Epithelial cell of esophagus (primary cell): ENCODE data around the gene VGLL4.

Experiments
- DNase-seq: peaks from one replicate; pipeline ENCODE4 v3.0.0; 2010; ENCODE audit warnings: low read depth
- H3K4me3 ChIP-seq: 2 replicates; pipeline ENCODE4 v1.5.1; 2011; ENCODE audit warnings: mild to moderate bottlenecking, low read length, control low read depth
- TF ChIP-seq, protein P1 (sequence below): IDR thresholded peaks from 2 replicates; pipeline ENCODE4 v1.5.1; 2011; ENCODE audit warnings: low read depth, mild to moderate bottlenecking, low read length, control low read depth, inconsistent platforms; ENCODE audit not compliant: insufficient read depth; ENCODE audit errors: missing control alignments

VGLL4 gene

DNA sequence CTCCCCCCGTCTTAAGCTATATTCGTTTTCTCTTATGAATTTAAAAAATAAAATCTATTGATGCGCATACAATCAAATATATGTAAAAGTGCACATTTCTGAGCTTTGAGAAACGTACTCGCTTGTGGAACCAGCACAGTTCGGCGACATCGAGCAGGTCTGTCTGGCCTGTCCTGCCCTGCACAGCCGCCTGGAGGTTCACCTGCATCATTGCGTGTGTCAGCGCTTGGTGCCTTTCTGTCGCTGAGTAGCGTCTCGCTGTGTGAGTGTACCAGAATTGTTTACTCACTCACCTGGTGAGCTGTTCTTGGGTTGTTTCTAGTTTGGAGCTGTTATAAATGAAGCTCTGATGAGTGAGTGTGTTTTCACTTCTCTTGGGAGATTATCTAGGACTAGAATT lies 104.0 kb downstream of the VGLL4 start:
- no peak for DNase-seq
- H3K4me3 ChIP-seq, result no peak overlapping the region
- TF ChIP-seq, protein P1, sequence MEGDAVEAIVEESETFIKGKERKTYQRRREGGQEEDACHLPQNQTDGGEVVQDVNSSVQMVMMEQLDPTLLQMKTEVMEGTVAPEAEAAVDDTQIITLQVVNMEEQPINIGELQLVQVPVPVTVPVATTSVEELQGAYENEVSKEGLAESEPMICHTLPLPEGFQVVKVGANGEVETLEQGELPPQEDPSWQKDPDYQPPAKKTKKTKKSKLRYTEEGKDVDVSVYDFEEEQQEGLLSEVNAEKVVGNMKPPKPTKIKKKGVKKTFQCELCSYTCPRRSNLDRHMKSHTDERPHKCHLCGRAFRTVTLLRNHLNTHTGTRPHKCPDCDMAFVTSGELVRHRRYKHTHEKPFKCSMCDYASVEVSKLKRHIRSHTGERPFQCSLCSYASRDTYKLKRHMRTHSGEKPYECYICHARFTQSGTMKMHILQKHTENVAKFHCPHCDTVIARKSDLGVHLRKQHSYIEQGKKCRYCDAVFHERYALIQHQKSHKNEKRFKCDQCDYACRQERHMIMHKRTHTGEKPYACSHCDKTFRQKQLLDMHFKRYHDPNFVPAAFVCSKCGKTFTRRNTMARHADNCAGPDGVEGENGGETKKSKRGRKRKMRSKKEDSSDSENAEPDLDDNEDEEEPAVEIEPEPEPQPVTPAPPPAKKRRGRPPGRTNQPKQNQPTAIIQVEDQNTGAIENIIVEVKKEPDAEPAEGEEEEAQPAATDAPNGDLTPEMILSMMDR, result no peak

DNA sequence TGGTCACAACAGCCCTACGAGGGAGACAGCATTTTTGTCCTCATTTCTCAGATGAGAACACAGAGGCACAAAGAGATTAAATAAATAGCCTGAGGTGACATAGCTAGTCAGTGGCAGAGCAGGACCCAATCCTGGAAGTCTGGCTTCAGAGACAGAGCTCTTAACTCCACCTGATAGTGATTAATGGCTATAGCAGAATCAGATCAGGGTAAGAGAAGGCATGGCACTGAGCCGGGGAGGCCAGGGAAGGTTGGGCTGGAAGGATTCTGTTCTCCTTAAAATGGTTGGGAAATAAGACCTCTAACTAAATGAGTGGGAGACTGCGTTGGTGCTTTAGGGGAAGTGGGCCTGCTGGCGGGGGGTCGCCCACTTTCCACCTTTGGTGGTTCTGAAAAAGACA lies 104.5 kb downstream of the VGLL4 start:
- TF ChIP-seq, protein P1, result no peak
- H3K4me3 ChIP-seq, result no peak overlapping the region
- DNase-seq, result no peak

DNA sequence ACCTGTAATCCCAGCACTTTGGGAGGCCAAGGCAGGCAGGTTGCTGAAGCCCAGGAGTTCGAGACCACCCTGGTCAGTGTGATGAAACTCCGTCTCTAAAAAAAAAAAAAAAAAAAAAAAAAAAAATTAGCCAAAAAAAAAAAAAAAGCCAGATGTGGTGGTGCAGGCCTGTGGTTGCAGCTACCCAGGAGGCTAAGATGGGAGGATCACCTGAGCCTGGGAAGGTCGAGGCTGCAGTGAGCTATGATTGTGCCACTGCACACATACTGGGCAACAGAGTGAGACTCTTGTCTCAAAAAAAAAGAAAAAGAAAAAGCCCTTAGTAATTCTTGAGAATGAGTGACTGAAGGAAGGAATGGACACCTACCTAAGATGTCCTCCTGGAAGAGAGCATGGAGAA lies 105.1 kb downstream of the VGLL4 start:
- DNase-seq, result no peak
- TF ChIP-seq, protein P1, result no peak
- no peak overlapping the region for H3K4me3 ChIP-seq

DNA sequence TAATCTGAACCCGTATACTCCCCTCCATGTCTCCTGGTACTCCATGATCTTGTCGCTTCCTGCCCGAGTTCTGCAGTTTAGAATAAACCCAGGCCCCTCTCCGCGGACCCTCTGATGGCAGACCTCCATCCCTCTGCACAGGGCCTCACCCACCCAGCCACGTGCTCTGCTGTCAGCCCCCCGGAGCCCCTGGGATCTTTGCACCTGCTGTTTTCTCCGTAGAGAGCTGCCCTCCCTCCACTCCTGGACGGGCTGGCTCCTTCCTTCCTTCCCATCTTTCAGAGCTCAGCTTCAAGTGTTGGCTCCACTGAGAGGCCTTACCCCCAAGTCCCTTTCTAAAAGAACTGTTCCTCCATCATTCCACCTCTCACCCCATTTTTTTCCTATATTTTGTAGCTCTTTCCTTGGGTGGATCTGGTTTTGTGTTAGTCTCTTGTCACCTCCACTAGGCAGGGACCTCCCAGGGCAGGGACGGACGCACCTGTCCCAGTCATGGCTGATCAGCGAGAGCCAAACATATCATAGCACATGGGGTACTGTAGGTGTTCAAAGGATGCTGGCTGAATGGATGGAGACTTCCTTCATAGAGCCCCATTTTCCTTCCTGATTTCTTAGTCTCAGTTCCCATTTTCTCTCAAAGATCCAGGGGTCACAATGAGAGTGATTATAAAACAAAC lies 106.6 kb downstream of the VGLL4 start:
- TF ChIP-seq, protein P1, result no peak
- DNase-seq, result no peak
- H3K4me3 ChIP-seq, result no peak overlapping the region

DNA sequence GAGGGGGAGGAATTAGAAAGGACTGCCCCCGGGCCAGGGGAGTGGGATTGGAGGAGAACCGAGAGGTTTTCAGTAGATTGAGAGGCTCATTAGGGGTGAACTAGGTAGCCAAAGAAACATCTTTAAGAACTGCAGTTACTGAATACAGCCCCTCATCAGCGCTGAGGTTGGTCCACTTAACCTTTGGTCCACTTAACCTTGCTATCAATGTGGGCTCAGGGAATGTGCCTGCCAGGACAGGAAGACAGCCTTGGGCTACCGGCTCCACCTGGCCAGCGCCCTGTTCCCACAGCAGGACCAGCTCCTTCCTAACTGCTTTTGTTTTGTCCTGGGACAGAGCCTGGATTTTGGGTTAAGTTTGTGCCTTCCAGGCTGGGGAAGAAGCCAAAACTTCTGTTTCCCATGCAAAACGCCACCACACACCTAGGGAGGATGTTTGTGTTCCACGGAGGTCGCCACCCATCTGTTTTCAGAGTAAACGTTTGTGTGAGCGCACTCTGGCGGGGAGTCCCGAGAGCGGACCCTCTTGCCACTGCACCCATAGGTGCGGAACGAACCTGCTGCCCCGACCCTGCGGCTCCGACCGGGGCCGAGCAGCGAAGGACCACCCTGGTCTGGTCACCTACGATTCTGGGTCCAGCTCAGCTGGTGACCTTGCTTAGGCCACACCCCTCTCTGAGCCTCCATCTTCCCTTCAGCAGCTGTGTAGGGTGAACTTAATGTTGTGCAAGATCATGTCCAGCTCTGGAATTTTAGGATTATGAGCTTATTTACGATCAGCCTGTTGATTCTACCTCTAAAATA lies 107.4 kb downstream of the VGLL4 start:
- DNase-seq, result no peak
- TF ChIP-seq, protein P1, result no peak
- no peak overlapping the region for H3K4me3 ChIP-seq

DNA sequence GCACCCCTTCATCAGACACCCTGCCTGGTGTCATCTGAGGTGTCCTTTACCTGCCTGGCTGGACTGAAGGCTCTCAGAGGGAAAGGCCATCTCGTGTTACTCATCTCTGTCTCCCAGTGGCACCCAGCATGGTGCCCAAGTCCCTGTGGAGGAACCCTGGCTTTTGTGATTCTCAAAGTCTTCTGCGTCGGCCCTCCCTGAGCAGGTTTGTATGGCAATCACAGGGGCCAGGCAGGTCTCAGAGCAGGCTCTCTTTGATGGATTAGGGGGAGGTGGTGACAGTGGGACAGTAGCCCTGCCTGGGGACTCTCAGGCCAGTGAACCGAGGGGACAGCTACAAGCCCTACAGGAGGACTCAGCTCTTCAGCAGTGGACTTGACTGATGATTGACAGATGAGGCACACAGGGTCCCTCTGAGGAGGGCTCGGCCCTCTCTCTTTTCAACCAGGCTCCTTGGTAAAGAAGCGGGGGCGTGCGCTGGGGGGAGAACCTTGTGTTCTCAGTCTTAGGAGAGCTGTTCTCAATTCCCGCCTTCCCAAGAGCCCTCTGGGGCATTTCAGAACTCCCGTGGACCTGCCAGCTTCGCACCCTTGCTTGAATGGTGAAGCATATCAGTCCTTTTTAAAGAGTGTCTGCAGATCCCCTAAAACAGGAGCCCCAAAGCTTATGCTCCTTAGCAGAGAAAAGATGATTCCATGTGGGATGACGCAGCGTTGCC lies 108.3 kb downstream of the VGLL4 start:
- DNase-seq, result no peak
- H3K4me3 ChIP-seq, result no peak overlapping the region
- TF ChIP-seq, protein P1, result no peak
